ENCODE measurements around the gene MEIKIN.

GRCh38 chr5:131992370-131992769 is 46.9 kb upstream of the MEIKIN start:
- TF ChIP-seq CTCF (IDR thresholded peaks at IDR 0.05) (no peak), POLR2A (IDR thresholded peaks at IDR 0.05) (no peak)
